Psoas muscle (tissue), 8 donors: ENCODE data around the gene SWAP70. TPM values are rescaled to one million over a fixed set of nuclear protein-coding genes. Genes with fewer than 3 reads are reported as not detected.

Experiments used
- ATAC-seq, 4 donors: fragments of 200-7000 bp; cut with Tn5 transposase; one replicate each; pipeline ENCODE4 v1.9.1; 2020; ENCODE audit warnings: moderate library complexity in 3 of 4, mild to moderate bottlenecking in 2 of 4
- DNase-seq, 2 donors: peaks; one replicate each; pipeline ENCODE4 v3.0.0-alpha.2; 2020
- H3K27ac ChIP-seq: fragments of 200-600 bp; one replicate; pipeline ENCODE4 v1.8.0; 2022
- H3K27me3 ChIP-seq, 3 donors: fragments of 200-600 bp in 1 of 3; one replicate each; pipeline versions ENCODE4 v1.6.1 to v1.8.0; 2013 to 2022; ENCODE audit warnings: low read length in 2 of 3, mild to moderate bottlenecking in 2 of 3, moderate library complexity in 1 of 3; ENCODE audit not compliant: insufficient read depth in 3 of 3
- H3K36me3 ChIP-seq, 2 donors: fragments of 200-600 bp in 1 of 2; one replicate each; pipeline versions ENCODE4 v1.6.1 to v1.8.0; 2013 to 2022; ENCODE audit warnings: low read depth in 1 of 2, mild to moderate bottlenecking in 1 of 2, moderate library complexity in 1 of 2; ENCODE audit not compliant: insufficient read depth in 1 of 2
- H3K4me1 ChIP-seq: fragments of 200-600 bp; one replicate; pipeline ENCODE4 v1.8.0; 2022
- H3K4me3 ChIP-seq: fragments of 200-600 bp; one replicate; pipeline ENCODE4 v1.8.0; 2022; ENCODE audit warnings: mild to moderate bottlenecking
- H3K9me3 ChIP-seq: fragments of 200-600 bp; one replicate; pipeline ENCODE4 v1.8.0; 2022
- CTCF ChIP-seq: fragments of 200-600 bp; IDR thresholded peaks from one replicate; pipeline ENCODE4 v1.8.0; 2022; ENCODE audit warnings: antibody characterized with exemption
- WGBS, 3 donors: extraction: QIAGEN DNeasy Blood & Tissue Kit; methylation state at CpG; one replicate each; pipeline versions ENCODE4 v1.1.6 to v1.1.7; 2013; 5-methylcytosine and 5-hydroxymethylcytosine counted together
- intact Hi-C, 2 donors: fragments of 100-400 bp; cut with DNase I; formaldehyde crosslinking; loops; one replicate each; pipeline versions ENCODE4 v1.11.0 to v1.14.2; 2022
- polyA plus RNA-seq, 3 donors: library from polyadenylated mRNA; stranded (reverse); fragments of 200-250 nt; gene quantifications; one replicate each; pipeline ENCODE4 v1.2.3, GENCODE V29; 2013
- total RNA-seq, 4 donors: library from RNA; stranded (reverse); fragmentation: NEBNext Ultra II Directional in 2 of 4; extraction: Animal tissue kit (Norgen Biotek cat#: 25700) in 2 of 4; gene quantifications; one replicate each; pipeline versions ENCODE4 v1.2.1 to v1.2.4, GENCODE V29; 2021 to 2023
- donor health status: healthy with polysubstance abuse.
- donor health status: DM: no; HTN: no; CAD: no; lungs with moderate emphysema.
- donor health status: Bipolar disorder and iron deficiency.
- donor health status: healthy.
- donor health status: DM: yes; HTN: yes; CAD: no.
- donor health status: DM: no; HTN: no; CAD: no.
- donor health status: DM: no; HTN: no; CAD: no.
- donor health status: DM: yes; HTN: yes; CAD: no.

SWAP70 gene
- total and polyA plus RNA-seq, 7 donors: 4.3 to 13.3 (median 8.2) TPM

- no peaks in the 10 kb centered on the region for H3K36me3 ChIP-seq
- no peaks in the 10 kb centered on the region for H3K27me3 ChIP-seq
- H3K4me3 ChIP-seq: no peak overlapping the region
- peak overlapping the region; percentile 6 for H3K27ac ChIP-seq
- H3K9me3 ChIP-seq: no peaks in the 10 kb centered on the region
- WGBS, 3 donors: 93 to 96% (median 96%) methylated on average over 4 of the region's 4 CpGs
- ATAC-seq (no peak), DNase-seq (no peak)
- intact Hi-C loops: loop anchor here in 1 of 2 donors (5.0 kb wide), 1 partner anchor 35 kb away; no protein-coding TSS in a partner anchor
- TF ChIP-seq CTCF: no peak
- peaks cover 37% of the 10 kb centered on the region for H3K4me1 ChIP-seq
Observed at GRCh38 chr11:9762531-9762930, 98.7 kb downstream of the SWAP70 start.

GRCh38 chr11:9763301-9763700 is 99.4 kb downstream of the SWAP70 start:
- Histone ChIP-seq H3K36me3 (no peaks in the 10 kb centered on the region), H3K27me3 (no peaks in the 10 kb centered on the region), H3K4me3 (no peak overlapping the region), H3K4me1 (peaks cover 37% of the 10 kb centered on the region), H3K27ac (no peak overlapping the region), H3K9me3 (no peaks in the 10 kb centered on the region)
- ATAC-seq (no peak), DNase-seq (no peak)
- TF ChIP-seq CTCF: no peak
- 62 to 65% (median 62%) methylated on average over 1 of the region's 1 CpG for WGBS, 3 donors
- intact Hi-C loops: loop anchor here in 1 of 2 donors (5.0 kb wide), 1 partner anchor 34 kb away; no protein-coding TSS in a partner anchor

GRCh38 chr11:9765320-9766101 is 101.6 kb downstream of the SWAP70 start:
- WGBS, 3 donors: 29 to 45% (median 32%) methylated on average over 5 of the region's 5 CpGs
- intact Hi-C loops: no loop called here
- TF ChIP-seq CTCF: no peak

GRCh38 chr11:9769621-9770020 is 105.7 kb downstream of the SWAP70 start:
- TF ChIP-seq CTCF: no peak
- intact Hi-C loops: no loop called here
- no peak for ATAC-seq
- no peaks in the 10 kb centered on the region for H3K36me3 ChIP-seq
- 79 to 96% (median 90%) methylated on average over 4 of the region's 4 CpGs for WGBS, 3 donors
- H3K27me3 ChIP-seq: no peaks in the 10 kb centered on the region
- DNase-seq: no peak
- H3K27ac ChIP-seq: no peak overlapping the region
- H3K9me3 ChIP-seq: no peaks in the 10 kb centered on the region
- no peak overlapping the region for H3K4me3 ChIP-seq
- peaks cover 23% of the 10 kb centered on the region for H3K4me1 ChIP-seq

More at GRCh38 chr11:9765320-9766101, 101.6 kb downstream of the SWAP70 start:
- peak; percentile 74 to 83 (median 78) for ATAC-seq
- peaks cover 19% of the 10 kb centered on the region for H3K4me1 ChIP-seq
- H3K9me3 ChIP-seq: no peaks in the 10 kb centered on the region
- H3K4me3 ChIP-seq: no peak overlapping the region
- no peaks in the 10 kb centered on the region for H3K36me3 ChIP-seq
- peak; percentile 80 to 89 for DNase-seq
- peak overlapping the region; percentile 71 for H3K27ac ChIP-seq
- no peaks in the 10 kb centered on the region for H3K27me3 ChIP-seq
